Cardiac fibroblast (primary cell): ENCODE data around the gene SECISBP2.

ENCODE experiments used
- DNase-seq, 2 donors: peaks; one replicate each; pipeline versions ENCODE4 v3.0.0 to v3.0.0-alpha.2; 2010; ENCODE audit warnings: low read depth in 2 of 2
- H3K4me3 ChIP-seq, 2 donors: replicated peaks in 1 of 2; 1 replicate in 1 of 2; 2 replicates in 1 of 2; pipeline ENCODE4 v1.5.1; 2011; ENCODE audit warnings: low read depth in 2 of 2, low read length in 2 of 2, mild to moderate bottlenecking in 2 of 2, moderate library complexity in 1 of 2
- CTCF ChIP-seq: IDR thresholded peaks from one replicate; pipeline ENCODE4 v1.5.1; 2011; ENCODE audit warnings: low read depth, mild to moderate bottlenecking, low read length, inconsistent platforms

The SECISBP2 gene

GRCh38 chr9:89374176-89374575, 55.9 kb downstream of the SECISBP2 start:
- no peak overlapping the region for H3K4me3 ChIP-seq

GRCh38 chr9:89375191-89375760, 57.0 kb downstream of the SECISBP2 start:
- H3K4me3 ChIP-seq, result no peak overlapping the region
- no peak for DNase-seq
- TF ChIP-seq CTCF, result no peak

More at GRCh38 chr9:89374176-89374575, 55.9 kb downstream of the SECISBP2 start:
- peak; percentile 7 to 18 for DNase-seq
- TF ChIP-seq CTCF, result no peak

- TF ChIP-seq CTCF, result no peak
- DNase-seq, result no peak
- H3K4me3 ChIP-seq, result no peak overlapping the region
These were observed 58.0 kb downstream of the SECISBP2 start for GRCh38 chr9:89376286-89376685.

GRCh38 chr9:89376741-89377351, 58.5 kb downstream of the SECISBP2 start:
- no peak for DNase-seq
- H3K4me3 ChIP-seq, result no peak overlapping the region
- no peak for TF ChIP-seq CTCF

- TF ChIP-seq CTCF, result no peak
- DNase-seq, result no peak
- H3K4me3 ChIP-seq, result no peak overlapping the region
These were observed 59.1 kb downstream of the SECISBP2 start for GRCh38 chr9:89377411-89377810.

GRCh38 chr9:89378541-89378940, 60.2 kb downstream of the SECISBP2 start:
- no peak for DNase-seq
- no peak for TF ChIP-seq CTCF
- H3K4me3 ChIP-seq, result no peak overlapping the region

- TF ChIP-seq CTCF, result no peak
- H3K4me3 ChIP-seq, result no peak overlapping the region
- no peak for DNase-seq
These were observed 60.7 kb downstream of the SECISBP2 start for GRCh38 chr9:89379031-89379430.
